Lower lobe of right lung (tissue), 2 donors: ENCODE data around the gene RPS2. TPM values are rescaled to one million over a fixed set of nuclear protein-coding genes. Genes with fewer than 3 reads are reported as not detected.
A peak's percentile ranks its signal among the peaks of the same experiment; 100 is the strongest.

Experiments
- ATAC-seq, 2 donors: fragments of 200-7000 bp; cut with Tn5 transposase; one replicate each; pipeline ENCODE4 v1.9.1; 2020 to 2022; ENCODE audit warnings: mild to moderate bottlenecking in 2 of 2, moderate library complexity in 2 of 2
- DNase-seq: peaks from one replicate; pipeline ENCODE4 v3.0.0-alpha.2; 2020
- H3K27ac ChIP-seq: fragments of 200-600 bp; one replicate; pipeline ENCODE4 v1.8.0; 2022
- H3K27me3 ChIP-seq: fragments of 200-600 bp; one replicate; pipeline ENCODE4 v1.8.0; 2022; ENCODE audit warnings: low read depth
- H3K36me3 ChIP-seq: fragments of 200-600 bp; one replicate; pipeline ENCODE4 v1.8.0; 2022; ENCODE audit warnings: mild to moderate bottlenecking
- H3K4me1 ChIP-seq: fragments of 200-600 bp; one replicate; pipeline ENCODE4 v1.8.0; 2022
- H3K4me3 ChIP-seq: fragments of 200-600 bp; one replicate; pipeline ENCODE4 v1.8.0; 2022; ENCODE audit warnings: mild to moderate bottlenecking
- H3K9me3 ChIP-seq: fragments of 200-600 bp; one replicate; pipeline ENCODE4 v1.8.0; 2022
- intact Hi-C: fragments of 100-400 bp; cut with DNase I; formaldehyde crosslinking; loops from one replicate; pipeline ENCODE4 v1.11.0; 2022
- total RNA-seq: library from RNA; stranded (reverse); fragmentation: NEBNext Ultra II Directional; extraction: Animal tissue kit (Norgen Biotek cat#: 25700); gene quantifications from one replicate; pipeline ENCODE4 v1.2.1, GENCODE V29; 2021
- TF ChIP-seq, protein P1 (sequence below): fragments of 200-600 bp; IDR thresholded peaks from one replicate; pipeline ENCODE4 v1.8.0; 2022; ENCODE audit warnings: antibody characterized with exemption, mild to moderate bottlenecking
- donor health status: DM: no; HTN: yes; CAD: no; lungs with severe emphysema.

RPS2 gene
- total RNA-seq, 1 donor from 2014 or later = 1,721 TPM

DNA sequence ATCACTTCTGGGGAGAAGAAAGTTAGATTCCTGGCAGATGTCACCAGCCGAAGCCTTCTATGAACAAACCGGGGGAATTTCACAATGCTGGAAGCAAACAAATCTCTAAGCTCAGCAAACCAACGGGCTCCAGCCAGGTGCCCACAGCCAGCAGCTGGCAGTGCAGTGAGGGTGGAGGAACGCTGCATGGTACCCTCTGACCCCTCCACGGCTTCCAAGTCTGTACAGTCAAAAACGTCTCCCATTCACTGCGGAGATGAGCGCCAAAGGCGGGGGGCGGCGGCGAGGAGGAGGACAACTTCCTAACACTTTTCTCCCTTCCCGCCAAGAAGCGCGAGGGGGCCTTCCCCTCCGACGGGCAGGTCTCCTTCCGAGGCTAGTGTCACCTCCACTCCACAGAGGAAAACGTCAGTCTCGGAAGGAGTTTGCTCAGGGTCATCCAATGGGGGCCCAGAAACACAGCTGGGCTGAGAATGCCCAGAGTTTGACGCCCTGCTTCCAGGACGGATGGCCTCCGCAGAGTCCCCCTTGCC is 44.1 kb upstream of the RPS2 start:
- ATAC-seq (no peak), DNase-seq (no peak)
- Histone ChIP-seq H3K4me1 (peaks cover 59% of the 10 kb centered on the region), H3K36me3 (no peaks in the 10 kb centered on the region), H3K4me3 (peak overlapping the region; percentile 93), H3K9me3 (no peaks in the 10 kb centered on the region), H3K27me3 (no peaks in the 10 kb centered on the region), H3K27ac (peak overlapping the region; percentile 95)
- intact Hi-C loops = no loop called here
- TF ChIP-seq, protein P1, sequence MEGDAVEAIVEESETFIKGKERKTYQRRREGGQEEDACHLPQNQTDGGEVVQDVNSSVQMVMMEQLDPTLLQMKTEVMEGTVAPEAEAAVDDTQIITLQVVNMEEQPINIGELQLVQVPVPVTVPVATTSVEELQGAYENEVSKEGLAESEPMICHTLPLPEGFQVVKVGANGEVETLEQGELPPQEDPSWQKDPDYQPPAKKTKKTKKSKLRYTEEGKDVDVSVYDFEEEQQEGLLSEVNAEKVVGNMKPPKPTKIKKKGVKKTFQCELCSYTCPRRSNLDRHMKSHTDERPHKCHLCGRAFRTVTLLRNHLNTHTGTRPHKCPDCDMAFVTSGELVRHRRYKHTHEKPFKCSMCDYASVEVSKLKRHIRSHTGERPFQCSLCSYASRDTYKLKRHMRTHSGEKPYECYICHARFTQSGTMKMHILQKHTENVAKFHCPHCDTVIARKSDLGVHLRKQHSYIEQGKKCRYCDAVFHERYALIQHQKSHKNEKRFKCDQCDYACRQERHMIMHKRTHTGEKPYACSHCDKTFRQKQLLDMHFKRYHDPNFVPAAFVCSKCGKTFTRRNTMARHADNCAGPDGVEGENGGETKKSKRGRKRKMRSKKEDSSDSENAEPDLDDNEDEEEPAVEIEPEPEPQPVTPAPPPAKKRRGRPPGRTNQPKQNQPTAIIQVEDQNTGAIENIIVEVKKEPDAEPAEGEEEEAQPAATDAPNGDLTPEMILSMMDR = no peak

DNA sequence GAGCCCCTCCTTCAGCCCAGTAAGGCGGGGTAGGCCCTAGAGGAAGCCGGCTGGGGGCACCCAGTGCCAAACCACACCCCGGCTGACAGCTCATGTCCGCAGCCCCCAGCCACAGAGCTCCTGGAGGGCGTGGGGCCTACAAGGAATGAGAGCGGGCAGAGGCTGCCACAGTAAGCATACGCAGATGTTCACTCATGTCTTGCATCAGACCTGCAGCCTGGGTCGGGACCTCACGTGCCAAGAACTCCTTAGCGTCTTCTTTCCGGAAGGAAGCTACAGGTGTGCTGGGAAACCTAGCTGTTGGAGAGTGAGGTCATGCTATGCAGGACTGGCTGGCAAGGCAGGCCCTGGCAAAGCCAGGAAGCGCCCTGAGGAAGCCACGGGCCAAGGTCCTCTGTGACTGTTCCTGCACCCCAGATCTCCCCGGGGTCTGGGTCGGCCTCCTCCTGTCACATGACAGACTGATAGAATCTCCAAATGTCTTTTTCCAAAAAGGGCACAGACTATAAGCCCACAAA is 43.4 kb upstream of the RPS2 start:
- H3K36me3 ChIP-seq = peaks cover 5% of the 10 kb centered on the region
- intact Hi-C loops = no loop called here
- peak overlapping the region; percentile 93 for H3K4me3 ChIP-seq
- H3K4me1 ChIP-seq = peaks cover 64% of the 10 kb centered on the region
- H3K27me3 ChIP-seq = no peaks in the 10 kb centered on the region
- H3K9me3 ChIP-seq = no peaks in the 10 kb centered on the region
- DNase-seq = no peak
- peak overlapping the region; percentile 95 for H3K27ac ChIP-seq
- TF ChIP-seq, protein P1 = no peak
- ATAC-seq = no peak

DNA sequence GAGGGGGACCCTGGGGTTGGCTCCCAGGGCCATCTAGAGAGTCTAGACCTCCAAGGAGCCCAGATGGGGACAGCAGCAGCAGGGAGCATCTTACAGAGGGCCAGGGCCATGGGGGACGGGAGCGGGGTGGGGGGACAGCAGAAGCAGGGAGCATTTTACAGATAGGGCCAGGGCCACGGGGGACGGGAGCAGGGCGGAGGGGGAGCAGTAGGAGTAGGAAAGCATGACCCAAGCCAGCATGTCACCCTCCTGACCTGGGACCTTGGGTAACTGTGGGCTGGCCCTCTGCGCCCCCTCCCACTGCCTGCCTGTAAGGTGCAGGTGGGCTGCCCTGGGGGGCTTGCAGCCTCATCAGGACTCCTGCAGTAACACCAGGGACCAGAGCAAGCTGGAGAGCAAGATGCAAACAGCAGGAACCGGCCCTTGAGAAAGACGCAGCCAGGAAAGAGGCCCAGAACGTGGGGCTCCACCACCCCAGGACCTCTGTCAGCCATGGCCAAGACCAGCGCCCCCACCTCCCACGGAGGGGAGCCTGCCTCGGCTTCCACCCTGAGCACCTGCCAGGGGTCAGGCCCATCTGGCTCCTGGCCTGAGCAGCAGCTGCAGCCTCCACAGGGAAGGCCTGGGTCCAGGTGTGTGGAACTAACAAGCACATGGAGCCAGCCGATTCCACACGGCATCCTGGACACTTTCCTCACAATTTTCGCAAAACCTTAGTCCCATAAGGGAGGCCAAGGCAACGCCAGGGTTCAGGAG is 42.6 kb upstream of the RPS2 start:
- Histone ChIP-seq H3K27ac (peak overlapping the region; percentile 21), H3K9me3 (no peaks in the 10 kb centered on the region), H3K27me3 (no peaks in the 10 kb centered on the region), H3K4me3 (no peak overlapping the region), H3K36me3 (peaks cover 13% of the 10 kb centered on the region), H3K4me1 (peaks cover 64% of the 10 kb centered on the region)
- no peak for ATAC-seq
- TF ChIP-seq, protein P1 = no peak
- DNase-seq = no peak
- intact Hi-C loops = no loop called here

DNA sequence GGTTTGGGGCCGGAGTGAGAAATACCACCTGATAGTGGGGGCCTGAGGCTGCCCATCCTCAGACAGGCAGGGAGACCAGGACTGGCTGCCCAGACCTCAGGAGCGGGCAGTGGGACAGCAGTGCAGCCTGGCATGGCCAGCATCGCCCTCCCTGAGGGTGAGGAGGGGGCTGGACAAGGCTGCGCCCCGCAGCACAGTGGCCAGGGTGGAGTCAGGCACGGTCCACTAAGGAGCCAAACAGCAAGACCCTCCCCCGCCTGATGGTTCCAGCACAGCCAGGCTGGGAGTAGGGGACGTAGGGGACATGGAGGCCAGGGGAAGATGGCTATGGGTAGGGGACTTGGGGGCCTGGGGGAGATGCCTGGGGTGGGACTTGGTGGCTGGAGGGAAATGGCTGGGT is 41.7 kb upstream of the RPS2 start:
- DNase-seq = no peak
- Histone ChIP-seq H3K4me3 (no peak overlapping the region), H3K27me3 (no peaks in the 10 kb centered on the region), H3K9me3 (no peaks in the 10 kb centered on the region), H3K36me3 (peaks cover 23% of the 10 kb centered on the region), H3K4me1 (peaks cover 64% of the 10 kb centered on the region), H3K27ac (no peak overlapping the region)
- intact Hi-C loops = no loop called here
- no peak for ATAC-seq
- TF ChIP-seq, protein P1 = no peak

DNA sequence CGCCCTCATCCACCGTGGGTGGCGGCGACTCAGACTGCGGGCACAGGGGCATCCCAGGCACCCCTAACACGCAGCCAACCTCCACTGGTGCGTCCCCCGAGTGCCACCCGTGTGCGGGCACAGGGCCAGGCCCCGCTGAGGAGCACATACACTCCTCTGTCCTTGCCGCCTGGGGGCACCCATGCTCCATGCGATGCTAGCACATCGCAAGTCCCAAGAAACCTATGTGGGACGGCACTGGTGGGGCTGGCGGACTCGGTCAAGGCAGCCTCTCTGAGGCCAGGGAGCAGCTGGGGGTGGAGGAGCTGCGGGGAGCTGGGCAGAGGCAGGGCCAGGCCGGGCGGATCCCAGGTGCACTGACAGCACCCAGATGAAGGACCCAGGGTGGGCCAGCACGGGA is 41.0 kb upstream of the RPS2 start:
- ATAC-seq = no peak
- intact Hi-C loops = no loop called here

More for the DNA sequence above, 41.0 kb upstream of the RPS2 start:
- Histone ChIP-seq H3K9me3 (no peaks in the 10 kb centered on the region), H3K36me3 (peaks cover 29% of the 10 kb centered on the region), H3K4me3 (no peak overlapping the region), H3K27ac (no peak overlapping the region), H3K27me3 (no peaks in the 10 kb centered on the region), H3K4me1 (peaks cover 63% of the 10 kb centered on the region)
- TF ChIP-seq, protein P1 = peak; percentile 39
- no peak for DNase-seq
